ENCODE measurements around the gene LRRC8E.
"Not testable (repeated sequence)": the region's sequence is repeated elsewhere in the genome, so short reads cannot be mapped to it uniquely, and the experiment has no call there.

Gene LRRC8E

DNA sequence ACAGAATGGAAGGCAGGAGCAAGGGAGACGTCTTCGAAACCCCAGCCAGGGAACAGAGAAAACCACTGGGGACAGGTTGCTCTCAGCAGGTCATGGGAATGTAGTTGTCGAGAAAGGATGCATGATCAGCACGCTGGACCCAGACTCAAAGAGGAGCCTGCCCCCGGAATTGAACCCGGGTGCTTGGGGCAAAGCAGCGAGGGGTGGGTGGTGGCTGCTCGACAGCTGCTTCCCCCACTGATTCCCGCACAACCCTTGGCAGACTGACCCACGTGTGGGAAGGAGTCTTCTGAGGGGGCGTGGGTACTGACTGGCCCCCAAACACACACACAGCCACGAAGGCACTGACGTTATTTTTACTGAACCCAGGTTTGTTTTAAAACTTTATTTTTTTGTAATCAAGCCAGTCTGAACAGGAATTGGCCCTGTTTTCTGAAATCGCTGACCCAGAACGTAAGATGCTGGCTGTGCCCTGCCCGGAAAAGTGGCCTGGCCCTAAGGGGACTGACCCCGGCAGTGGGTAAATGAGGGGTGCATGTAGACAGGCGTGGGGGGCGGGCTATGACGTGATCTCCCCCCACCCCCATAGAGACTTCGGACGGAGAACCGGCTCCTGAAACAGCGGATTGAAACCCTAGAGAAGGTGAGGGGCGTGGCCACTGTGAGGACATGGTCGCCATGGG, 32.7 kb upstream of the LRRC8E start:
- no peak for DNase-seq

- DNase-seq, result no peak
Measured at GRCh38 chr19:7856109-7856591, 32.2 kb upstream of the LRRC8E start.

DNA sequence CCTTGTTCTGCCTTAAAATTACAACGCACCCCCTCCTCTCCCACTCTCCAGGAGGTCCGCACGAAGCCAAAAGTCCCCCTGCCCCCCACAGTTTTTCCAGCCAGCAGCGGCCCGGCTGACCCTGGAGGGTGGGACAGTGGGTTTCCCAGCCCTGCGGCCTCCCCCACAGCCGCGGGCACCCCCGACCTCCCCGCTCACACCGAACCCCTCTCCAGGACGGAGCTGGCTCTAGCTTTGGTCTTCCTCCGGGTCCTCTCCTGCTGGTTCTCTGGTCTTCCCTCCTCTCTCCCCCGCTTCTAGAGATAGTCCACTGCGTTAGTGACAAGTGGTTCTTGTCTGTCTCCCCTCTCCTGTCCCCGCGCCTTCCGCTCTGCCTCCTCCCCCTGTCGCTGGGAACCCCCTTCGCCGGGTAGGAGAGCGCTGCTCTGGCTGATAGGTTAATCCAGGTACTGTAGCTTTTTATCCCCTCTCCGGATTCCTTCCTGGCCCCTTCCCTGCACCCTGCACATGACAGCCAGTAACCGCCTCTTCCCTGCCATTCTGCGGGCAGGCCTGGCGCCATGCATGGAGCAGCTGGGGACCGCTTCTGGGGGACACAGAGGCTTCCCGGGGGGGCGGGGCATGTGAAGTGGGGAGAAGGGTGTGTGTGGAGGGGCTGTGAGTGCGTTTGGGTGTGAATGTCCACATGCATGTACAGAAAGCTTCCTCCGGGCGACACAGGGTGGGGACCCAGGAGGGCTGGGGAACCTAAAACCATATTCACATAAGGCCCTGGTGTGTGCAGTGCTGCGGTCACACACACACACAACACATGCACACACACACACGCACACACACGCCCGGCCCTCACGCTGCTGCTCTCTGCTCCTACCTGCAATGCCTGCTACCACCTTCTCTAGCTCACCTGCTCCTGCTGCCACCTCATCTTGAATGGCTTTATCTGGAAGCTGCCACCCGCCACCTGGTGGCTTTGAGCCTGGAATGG, 31.3 kb upstream of the LRRC8E start:
- peak; percentile 14 for DNase-seq

DNA sequence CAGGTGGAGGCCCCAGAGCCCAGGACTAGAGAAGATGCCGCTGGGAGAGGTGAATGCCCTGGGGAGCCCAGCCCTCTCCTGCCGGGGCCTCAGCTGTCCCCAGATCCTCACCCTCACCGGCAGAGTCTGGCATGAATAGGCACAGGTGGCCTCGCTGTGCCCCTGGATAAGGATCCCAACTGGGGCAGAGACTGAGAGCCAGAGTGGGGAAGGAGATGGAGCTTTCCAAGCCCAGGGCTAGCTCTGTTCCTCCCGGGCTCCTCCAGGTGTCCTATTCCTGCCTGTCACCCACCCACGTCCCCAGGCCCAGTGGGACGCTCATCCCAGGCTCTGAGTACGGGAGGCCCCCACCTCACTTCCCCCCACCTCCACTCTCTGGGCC, 30.6 kb upstream of the LRRC8E start:
- no peak for DNase-seq

DNA sequence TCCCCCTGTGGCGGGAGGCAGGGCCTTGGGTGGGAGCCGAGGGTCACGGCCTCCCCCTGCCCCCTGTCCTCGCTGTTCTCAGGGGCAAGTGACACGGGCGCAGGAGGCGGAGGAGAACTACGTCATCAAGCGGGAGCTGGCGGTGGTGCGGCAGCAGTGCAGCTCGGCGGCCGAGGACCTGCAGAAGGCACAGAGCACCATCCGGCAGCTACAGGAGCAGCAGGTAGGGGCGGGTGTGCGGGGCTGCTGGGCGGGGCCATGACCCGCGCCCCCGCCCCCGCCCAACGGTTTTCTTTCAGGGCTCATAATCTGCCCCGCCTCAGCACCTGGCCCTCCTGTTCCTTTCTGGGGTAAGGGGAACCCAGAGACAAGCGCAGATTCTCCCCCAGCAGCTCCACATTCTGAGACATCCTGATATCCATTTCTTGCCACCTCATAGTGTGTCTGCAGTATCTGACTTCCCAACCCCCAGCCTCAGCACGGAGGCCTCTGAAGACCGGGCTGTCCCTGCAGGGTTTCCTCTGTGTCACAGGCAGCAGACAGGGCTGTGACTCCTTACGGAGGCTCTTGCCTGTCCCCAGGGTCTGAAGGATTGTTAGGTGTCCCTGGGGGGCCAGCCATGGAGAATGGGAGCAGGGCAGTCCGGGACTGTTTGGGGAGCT, 30.1 kb upstream of the LRRC8E start:
- peak; percentile 79 for DNase-seq

DNA sequence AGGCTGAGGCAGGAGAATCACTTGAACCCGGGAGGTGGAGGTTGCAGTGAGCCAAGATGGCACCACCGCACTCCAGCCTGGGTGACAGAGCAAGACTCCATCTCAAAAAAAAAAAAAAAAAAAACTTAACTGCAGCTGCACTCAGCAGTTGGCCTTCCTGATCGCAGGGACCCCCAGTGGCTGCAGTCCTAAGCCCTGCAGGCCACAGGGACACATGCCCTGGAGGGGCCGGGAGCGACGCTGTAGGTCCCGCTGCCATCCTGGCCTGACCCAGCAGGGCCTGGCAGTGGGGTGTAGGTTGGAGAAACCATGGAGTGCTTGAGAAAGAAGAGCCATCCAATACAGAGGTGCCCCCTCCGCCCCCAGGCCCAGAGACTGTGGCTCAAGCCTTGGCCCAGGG, 29.2 kb upstream of the LRRC8E start:
- not testable (repeated sequence) for DNase-seq

DNA sequence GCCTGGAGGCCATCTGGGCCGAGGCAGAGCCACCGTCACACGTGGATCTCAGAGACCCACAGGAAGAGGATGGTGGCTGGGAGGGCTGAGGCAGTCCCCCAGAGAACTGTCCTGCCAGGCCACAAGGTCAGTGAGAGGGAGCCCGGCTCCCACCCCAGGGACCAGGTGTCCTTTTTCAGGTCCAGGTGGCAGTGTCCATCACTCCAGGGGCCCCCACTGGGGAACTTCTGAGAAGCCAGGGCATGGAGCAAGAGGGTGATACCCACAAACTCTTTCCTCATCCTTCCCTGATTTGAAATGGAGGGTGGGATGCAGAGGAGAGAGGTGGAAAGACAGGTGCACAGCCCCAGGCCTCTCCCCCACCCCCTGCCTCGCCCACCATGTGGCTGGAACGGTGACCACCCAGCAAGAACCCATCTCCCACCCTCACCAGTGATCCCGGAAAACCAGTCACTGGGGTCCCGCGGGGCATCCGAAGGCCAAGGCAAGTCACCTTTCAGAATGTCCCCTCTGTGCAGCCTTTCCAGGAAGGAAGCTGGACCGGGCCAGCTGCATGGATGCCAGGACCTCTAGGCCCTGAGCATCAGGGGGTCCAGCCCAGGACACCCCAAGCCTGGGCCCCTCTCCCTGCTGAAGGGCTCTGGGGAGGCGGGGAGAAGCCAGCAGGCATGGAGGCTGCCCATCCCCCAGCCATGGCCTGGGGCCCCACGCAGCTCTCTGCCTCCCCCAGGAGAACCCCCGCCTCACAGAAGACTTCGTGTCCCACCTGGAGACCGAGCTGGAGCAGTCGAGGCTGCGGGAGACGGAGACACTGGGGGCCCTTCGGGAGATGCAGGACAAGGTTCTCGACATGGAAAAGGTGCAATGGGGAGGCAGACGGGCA, 28.2 kb upstream of the LRRC8E start:
- no peak for DNase-seq

DNA sequence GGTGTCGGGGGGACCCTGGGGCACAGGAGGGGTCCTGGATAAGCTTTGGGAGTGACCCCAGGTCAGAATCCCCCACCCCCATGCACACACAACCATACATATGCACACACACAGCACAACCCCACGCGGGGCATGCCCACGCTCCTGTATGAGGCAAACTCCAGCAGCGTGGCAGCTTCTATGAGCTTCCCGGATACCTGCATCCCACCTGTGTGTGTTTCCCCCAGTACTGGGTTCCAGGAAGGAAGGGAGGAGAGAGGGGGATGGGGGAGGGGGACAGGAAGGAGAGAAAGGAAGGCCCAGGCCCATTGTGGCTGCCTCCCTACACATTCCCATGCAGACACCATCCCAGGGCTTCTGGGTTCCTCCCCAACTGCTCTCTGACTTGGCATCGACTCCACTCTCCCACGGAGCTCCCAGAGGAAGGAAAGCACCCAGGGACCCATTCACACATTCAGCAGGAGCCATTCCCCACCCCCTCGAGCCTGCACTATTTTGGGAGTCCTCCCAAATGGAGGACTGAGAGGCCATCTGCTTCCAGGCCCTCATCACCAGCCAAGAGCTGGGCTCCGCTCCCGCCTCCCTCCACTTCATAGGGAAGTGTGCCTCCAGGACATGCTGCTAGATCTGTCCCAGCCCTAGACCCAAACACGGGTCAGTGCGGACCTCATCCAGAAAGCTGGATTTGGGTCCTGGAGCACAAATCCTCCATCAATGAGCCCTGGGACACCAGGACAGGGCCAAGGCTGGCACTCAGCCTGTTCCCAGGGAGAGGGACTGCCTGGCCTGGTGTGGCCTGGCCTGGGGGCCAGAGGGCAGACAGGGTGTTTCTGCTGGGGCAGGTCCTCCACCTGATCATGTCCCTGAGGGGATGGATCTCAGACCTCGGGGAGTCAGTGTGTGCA, 27.3 kb upstream of the LRRC8E start:
- DNase-seq, result no peak

GRCh38 chr19:7861619-7862412, 26.5 kb upstream of the LRRC8E start:
- DNase-seq, result no peak

- DNase-seq, result no peak
Measured at GRCh38 chr19:7862413-7862951, 25.8 kb upstream of the LRRC8E start.

- peak; percentile 7 for DNase-seq
Measured at GRCh38 chr19:7863157-7863970, 24.9 kb upstream of the LRRC8E start.

GRCh38 chr19:7863971-7864689, 24.2 kb upstream of the LRRC8E start:
- DNase-seq, result no peak

GRCh38 chr19:7864690-7865074, 23.6 kb upstream of the LRRC8E start:
- no peak for DNase-seq

GRCh38 chr19:7865262-7865911, 22.9 kb upstream of the LRRC8E start:
- no peak for DNase-seq

- no peak for DNase-seq
Measured at GRCh38 chr19:7866399-7867091, 21.8 kb upstream of the LRRC8E start.

DNA sequence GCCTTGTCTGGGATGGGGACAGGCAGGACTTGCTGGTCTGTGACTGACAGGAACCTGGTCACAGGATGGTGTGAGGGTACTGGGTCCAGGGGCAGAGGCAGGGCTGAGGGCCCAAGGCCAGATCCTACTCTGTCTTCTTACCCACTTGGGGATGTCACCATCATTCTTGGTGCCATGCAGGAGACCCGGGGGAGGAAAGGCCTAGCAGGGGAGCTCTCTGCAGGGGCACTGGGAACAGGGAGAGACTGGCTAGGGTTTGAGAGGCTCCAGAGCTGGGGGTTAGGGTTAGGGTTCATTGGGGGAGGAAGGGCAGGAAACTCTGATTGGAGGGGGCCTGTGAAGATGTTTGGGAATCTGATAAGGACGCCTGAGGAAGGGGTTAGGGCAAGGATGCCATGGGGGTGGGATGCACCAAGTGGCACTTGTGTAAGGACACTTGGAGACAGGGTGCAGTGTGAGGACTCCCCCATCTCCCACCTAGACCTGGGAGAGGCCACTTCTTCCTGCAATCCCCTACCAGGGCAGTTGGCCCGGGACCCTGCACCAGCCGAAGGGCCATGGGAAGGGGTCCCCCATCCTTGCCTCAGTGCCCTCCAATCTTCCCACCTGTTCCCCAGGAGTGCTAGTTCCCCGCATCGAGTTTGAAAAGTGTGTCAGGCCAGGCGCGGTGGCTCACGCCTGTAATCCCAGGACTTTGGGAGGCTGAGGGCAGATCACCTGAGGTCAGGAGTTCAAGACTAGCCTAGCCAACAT, 21.0 kb upstream of the LRRC8E start:
- no peak for DNase-seq

DNA sequence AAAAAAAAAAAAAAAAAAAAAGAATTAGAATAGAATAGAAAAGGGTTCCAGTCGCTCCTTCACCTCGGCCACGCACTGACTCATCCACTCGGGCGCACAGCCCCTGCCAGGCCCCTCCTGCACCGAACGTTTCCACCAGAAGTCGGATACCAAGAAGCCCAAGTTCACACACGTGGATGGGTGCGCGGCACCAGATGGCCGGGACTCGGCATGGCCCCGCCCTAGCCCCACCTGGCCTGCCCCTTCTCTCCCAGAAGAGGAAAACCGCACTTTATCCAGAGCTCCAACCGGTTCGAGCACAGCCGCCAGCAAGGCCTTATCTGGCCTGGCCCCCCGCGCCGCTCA, 20.0 kb upstream of the LRRC8E start:
- DNase-seq, result no peak

Data from NCI-H510A treated with DMSO at 0.1 percent for 48 hours (cell line).